Nasal cavity respiratory epithelium epithelial cell of viscerocranial mucosa (primary cell): ENCODE data around the gene NBPF10. TPM values are rescaled to one million over a fixed set of nuclear protein-coding genes. Genes with fewer than 3 reads are reported as not detected.

ENCODE experiments used
- total RNA-seq: library from RNA; depleted of rRNA; stranded (reverse); fragments of >200 nt; gene quantifications from 2 replicates; pipeline ENCODE4 v1.2.3, GENCODE V29; 2014

Gene NBPF10
- total RNA-seq: 1.7 and 6.1 TPM in 2 replicates

GRCh38 chr1:146144465-146144864 lies at the start of gene NBPF10:
NBPF10 (minus strand) TSS chr1:146144804; CDS start chr1:146144769, 35 bp downstream.

Other genes starting within 250 kb of the NBPF10 start
- 0.34 and 1.7 TPM in 2 replicates for gene ITGA10, start 234.8 kb downstream of the NBPF10 start, total RNA-seq
- 15.0 and 26.4 TPM in 2 replicates for gene PEX11B, start 226.1 kb downstream of the NBPF10 start, total RNA-seq
- 92.6 and 157 TPM in 2 replicates for gene RBM8A, start 217.3 kb downstream of the NBPF10 start, total RNA-seq
- 2.4 and 6.1 TPM in 2 replicates for gene LIX1L, start 186.8 kb downstream of the NBPF10 start, total RNA-seq
- under 0.01 and 0.21 TPM in 2 replicates for gene ANKRD34A, start 180.2 kb downstream of the NBPF10 start, total RNA-seq
- 5.1 and 7.2 TPM in 2 replicates for gene POLR3GL, start 180.1 kb downstream of the NBPF10 start, total RNA-seq
- gene TXNIP, start 148.2 kb downstream of the NBPF10 start, total RNA-seq: 8.9 and 34.3 TPM in 2 replicates
- not detected in 2 replicates for gene HJV, start 123.1 kb downstream of the NBPF10 start, total RNA-seq
- gene NOTCH2NLA, start 84.2 kb upstream of the NBPF10 start, total RNA-seq: 46.5 and 58.1 TPM in 2 replicates